GM10266 (cell line): ENCODE measurements around the gene SLC16A5.
"Not testable (repeated sequence)": the region's sequence is repeated elsewhere in the genome, so short reads cannot be mapped to it uniquely, and the experiment has no call there.

ENCODE experiments used
- DNase-seq: peaks from one replicate; pipeline ENCODE4 v3.0.0; 2012; ENCODE audit errors: extremely low spot score
- CTCF ChIP-seq: IDR thresholded peaks from 2 replicates; pipeline ENCODE4 v1.5.1; 2012; ENCODE audit warnings: mild to moderate bottlenecking, low read depth; ENCODE audit not compliant: control insufficient read depth, insufficient read depth; ENCODE audit errors: missing control alignments

Gene SLC16A5

GRCh38 chr17:75064867-75065561 lies 22.7 kb upstream of the SLC16A5 start:
- DNase-seq: no peak
- no peak for TF ChIP-seq CTCF

GRCh38 chr17:75065562-75066151 lies 22.1 kb upstream of the SLC16A5 start:
- no peak for TF ChIP-seq CTCF
- peak; percentile 84 for DNase-seq

- no peak for DNase-seq
- no peak for TF ChIP-seq CTCF
Observed at GRCh38 chr17:75067856-75068255, 19.9 kb upstream of the SLC16A5 start.

- no peak for DNase-seq
- no peak for TF ChIP-seq CTCF
Observed at GRCh38 chr17:75068750-75069149, 19.0 kb upstream of the SLC16A5 start.

- TF ChIP-seq CTCF: peak; percentile 43
- DNase-seq: no peak
Observed at GRCh38 chr17:75069783-75070182, 18.0 kb upstream of the SLC16A5 start.

GRCh38 chr17:75071478-75072271 lies 16.1 kb upstream of the SLC16A5 start:
- DNase-seq: not testable (repeated sequence)

- not testable (repeated sequence) for DNase-seq
Observed at GRCh38 chr17:75072909-75073308, 14.8 kb upstream of the SLC16A5 start.

GRCh38 chr17:75073618-75074047 lies 14.1 kb upstream of the SLC16A5 start:
- DNase-seq: no peak
- no peak for TF ChIP-seq CTCF
